ENCODE data around the gene SETD2.

DNA sequence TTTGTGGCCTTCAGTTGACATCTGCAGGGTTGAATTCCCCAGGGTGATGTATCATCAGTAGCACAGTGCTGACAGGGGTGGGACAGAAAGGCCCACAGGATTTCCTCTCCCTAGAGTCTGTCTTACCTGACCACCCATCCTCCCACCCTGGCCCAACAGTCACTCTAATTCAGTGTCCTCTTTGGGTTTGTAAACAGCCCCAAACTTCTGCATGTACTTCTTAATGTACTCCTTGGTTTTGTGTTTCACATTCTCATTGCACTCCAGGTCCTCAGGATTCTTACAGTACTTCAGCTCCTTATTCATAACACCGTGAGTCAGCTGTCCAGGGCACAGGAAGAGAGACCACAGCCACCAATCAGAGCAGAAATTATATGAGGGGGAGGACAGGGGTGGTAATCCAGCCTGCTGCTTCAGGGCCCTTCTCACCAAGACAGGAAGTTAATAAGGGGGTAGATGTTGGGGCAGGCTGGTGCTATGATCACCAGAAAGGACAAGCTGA, 146.9 kb downstream of the SETD2 start:
- no peak for TF ChIP-seq CTCF (IDR thresholded peaks at IDR 0.05)
- TF ChIP-seq POLR2A (IDR thresholded peaks at IDR 0.05), result no peak

Measured in right lobe of liver (tissue), 4 donors.